Stimulated activated naive CD4-positive, alpha-beta T cell (primary cell): ENCODE data around the gene RNF114.
"Not testable (repeated sequence)": the region's sequence is repeated elsewhere in the genome, so short reads cannot be mapped to it uniquely, and the experiment has no call there.

Experiments used
- DNase-seq, 6 experiments: peaks; one replicate each; lab custom pipeline; 2025; lab: John Stamatoyannopoulos, UW

RNF114 gene, protein sequence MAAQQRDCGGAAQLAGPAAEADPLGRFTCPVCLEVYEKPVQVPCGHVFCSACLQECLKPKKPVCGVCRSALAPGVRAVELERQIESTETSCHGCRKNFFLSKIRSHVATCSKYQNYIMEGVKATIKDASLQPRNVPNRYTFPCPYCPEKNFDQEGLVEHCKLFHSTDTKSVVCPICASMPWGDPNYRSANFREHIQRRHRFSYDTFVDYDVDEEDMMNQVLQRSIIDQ

DNA sequence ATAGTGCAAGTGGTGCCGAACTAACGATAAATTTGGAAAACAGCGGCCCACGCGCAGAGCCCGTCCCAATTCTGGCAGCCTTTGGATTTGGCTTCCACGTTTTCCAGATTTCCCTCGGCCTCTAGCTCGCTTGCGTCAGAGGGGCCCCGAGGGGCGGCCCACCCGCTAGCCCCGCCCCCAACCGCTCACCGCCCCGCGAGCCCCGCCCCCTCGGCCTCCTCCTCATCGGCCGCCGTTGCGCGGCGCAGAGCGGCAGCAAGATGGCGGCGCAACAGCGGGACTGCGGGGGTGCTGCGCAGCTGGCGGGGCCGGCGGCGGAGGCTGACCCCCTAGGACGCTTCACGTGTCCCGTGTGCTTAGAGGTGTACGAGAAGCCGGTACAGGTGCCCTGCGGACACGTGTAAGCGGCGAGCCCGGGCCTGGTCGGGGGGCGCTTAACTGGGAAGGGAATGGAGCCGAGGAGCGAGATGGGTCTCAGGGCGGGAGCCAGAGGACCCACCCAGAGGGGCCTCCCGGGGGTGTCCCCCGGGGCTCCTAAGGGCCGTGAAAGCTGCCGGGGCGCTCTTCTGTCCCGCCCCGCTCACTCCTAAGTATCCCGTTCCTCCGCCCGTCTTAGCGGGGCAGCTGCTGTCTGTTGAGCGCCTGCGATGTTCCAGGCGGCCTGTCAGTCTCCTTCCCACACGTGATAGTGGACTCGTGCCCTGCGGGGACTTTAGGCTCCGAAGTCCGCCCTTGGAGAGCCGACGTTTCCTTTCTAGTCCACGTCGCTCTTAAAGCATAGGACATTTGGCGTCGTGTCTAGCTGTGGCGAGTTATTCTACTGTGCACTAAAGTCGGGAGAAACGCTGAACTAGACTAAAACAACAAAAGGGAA, at the start of gene RNF114:
Gene RNF114 (plus strand): TSS at position 245 of the 874 bp plus-strand sequence. CDS start 16 bp downstream, at position 261.
- peak; percentile 78 to 91 (median 90) for DNase-seq

DNA sequence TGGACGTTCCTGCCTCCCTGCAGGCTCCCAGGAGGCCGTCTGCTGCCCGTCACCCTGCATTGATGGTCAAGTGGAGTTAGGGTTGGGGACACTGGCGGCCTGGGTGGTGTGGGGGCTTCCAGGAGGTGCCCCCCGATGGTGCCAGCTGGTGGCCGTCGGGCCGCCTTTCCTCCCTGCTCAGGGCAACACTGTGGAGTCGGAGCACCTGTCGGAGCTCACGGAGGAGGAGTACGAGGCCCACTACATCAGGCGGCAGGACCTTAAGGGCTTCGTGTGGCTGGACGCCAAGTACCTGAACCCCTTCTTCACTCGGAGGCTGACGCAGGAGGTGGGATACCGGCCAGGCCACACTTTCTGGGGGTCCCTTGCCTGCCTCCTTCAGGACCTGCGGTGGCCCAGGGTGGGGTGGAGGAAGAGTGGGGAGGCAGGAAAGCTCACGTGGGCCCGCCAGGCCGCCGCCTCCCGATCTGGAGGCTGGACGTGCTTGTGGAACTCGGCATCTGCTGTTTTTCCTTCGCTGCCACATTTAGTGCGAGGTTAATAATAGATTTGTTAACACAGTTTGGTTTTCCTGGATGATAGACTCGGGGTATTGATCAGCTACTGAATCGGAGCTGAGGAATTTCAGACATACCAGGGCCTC, 49.5 kb upstream of the RNF114 start:
- DNase-seq: no peak

DNA sequence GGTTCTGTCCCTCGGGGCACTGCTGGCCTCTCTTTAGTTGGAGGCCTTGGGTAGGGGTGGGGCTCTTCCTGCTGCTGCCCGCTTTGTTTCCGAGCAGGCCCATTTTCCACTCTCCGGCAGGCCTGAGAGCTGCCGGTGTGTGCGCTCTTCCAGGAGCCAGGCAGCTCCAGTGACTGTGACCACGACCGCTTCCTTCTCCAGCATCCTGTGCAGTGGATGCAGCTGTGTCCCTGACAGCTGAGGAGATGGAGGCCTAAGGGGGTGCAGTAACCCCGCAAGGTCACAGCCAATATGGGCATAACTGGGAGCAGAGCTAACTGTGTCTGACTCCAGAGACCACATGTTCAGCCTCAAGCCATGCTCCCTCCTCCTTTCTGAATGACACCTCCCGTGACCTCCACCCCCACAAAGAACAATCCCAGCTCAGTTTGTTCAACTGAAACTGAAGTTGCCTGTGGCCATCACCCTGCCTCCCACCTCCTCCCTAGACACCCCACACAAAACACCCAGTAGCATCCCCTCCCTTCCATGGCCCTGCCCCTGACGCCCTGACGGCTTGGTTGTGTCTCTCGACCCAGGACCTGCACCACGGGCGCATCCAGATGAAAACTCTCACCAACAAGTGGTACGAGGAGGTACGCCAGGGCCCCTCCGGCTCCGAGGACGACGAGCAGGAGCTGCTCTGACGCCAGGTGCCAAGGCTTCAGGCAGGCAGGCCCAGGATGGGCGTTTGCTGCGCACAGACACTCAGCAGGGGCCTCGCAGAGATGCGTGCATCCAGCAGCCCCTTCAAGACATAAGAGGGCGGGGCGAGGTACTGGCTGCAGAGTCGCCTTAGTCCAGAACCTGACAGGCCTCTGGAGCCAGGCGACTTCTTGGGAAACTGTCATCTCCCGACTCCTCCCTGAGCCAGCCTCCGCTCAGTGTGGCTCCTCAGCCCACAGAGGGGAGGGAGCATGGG, 48.7 kb upstream of the RNF114 start:
- no peak for DNase-seq

DNA sequence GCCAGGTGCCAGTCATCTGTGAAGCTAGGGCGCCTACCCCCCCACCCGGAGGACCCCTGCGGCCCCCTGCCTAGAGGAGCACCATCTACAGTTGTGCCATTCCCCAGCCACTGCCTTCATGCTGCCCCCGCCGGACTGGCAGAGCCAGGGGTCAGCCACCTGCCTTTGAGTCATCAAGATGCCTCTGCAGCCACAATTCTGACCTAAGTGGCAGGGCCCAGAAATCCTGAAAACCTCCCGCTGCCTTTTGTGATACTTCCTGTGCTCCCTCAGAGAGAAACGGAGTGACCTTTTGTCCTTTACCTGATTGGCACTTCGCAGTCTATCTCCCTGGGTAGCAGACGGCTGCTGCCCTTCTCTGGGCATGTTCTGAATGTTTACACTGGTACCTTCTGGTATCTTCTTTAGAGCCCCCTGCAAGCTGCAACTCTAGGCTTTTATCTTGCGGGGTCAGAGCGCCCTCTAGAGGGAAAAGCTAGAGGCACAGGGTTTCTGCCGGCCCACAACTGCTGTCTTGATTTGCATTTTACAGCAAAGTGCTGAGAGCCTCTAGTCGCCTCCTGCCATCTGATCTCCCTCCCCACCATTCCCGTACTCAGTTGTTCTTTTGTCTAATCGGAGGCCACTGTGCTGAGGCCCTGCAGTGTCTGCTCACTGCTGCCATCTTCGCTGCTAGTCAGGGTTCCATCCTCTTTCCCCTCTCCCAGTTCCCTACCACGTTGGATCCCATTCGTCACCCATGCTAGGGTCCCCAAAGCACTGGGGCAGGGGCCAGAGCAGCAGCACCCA, 47.8 kb upstream of the RNF114 start:
- DNase-seq: peak in 5 of 6 experiments; percentile 12 to 45 (median 20)

DNA sequence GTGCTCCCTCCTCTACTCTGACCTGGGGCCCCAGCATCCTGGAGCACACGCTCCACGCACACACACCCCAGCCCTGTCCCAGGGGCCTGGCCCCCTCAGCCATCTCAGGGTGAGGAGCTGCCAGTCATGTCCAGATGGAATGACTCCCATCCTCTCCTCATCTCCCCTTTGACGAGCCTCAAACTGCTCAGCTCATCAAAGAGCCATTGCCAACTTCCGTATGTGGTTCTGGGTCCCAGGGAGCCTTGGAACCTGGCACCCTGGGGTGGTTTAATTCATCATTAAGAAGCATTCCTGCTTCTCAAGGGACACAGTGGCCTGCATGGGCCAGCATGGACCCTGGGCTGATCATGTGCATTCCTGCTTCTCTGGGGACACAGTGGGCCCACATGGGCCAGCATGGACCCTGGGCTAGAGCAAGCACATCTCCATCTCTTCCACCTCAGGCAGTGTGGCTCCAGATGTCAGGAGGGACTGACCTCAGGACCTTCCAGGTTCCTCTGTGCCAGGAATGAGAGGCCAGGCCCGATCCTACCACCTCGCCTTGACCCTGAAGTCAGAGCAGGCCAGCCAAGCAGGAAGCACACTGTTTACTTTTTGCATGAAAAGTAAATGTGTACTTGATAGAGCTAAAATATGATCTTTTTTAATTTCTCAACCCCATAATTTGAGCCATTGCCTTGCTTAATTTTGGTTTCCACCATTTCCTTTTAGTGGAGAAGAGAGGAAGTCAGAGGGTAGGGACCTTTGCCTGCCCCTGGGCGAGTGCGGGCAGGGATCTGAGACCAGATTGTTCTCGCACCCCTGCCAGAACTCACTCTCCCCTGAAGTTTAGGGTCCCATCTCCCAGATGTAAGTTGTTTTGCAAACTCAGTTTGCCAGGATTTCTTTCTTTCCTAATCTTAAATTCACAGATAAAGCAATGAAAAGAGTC, 46.9 kb upstream of the RNF114 start:
- DNase-seq: no peak

DNA sequence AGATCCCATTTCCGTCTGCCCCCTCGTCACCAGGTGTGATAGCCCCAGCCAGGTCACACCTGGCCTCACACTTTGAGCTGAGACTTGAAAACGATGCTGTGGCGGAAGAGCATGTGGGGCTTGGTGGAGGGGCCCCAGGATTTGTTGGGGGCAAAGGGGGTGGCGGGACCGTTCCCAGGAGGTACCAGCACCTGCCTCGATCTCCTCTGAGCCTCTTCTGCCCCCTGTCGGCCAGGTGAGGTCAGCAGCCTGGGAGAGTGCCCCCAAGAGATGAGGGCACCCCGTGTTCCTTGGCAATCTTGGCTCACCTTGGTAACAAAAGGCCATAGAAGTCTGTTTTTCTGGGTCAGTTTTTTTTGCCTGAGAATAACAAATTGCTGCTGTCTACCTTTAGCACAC, 46.3 kb upstream of the RNF114 start:
- no peak for DNase-seq

DNA sequence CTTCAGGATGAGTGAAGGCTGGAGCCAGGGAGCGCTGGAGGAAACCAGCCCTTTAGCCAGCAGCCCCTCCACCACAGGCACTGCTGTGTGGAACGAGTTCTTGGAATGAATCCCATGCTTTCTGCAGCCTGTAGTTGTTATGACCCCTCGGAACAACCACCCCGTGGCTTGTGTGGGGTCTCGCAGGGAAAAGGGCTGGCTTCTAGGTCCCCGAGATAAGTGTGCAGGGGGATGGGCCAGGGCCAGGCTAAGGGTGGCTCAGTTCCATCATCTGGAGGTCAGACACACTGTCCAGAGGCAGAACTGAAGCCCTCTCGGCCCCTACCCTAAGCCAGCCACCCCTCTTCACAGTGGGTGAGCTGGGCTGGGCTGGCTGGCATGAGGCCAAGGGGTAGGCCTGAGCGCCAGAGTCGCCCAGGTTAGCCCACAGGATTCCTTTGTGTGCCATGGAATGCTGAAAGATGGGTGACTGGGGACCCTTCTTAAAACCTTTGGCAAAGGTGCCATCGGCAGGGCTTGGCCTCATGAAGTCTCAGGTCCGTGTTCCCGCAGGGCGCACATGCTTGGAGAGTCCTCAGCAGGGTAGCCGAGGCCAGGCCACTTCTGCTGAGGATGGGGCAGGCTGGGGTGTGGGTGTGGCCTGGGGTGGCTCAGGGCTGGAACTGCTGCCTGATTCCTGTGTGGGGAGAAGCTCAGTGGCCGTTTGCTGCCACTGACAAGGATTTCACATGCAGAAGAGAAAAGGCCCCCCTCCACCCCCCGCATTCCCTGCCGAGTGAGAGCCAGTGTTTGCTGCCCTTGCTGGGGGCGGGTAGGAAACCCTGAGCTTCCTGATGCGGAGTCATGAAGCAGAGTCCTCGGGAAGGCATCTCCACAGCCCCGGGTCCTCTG, 45.5 kb upstream of the RNF114 start:
- no peak for DNase-seq

DNA sequence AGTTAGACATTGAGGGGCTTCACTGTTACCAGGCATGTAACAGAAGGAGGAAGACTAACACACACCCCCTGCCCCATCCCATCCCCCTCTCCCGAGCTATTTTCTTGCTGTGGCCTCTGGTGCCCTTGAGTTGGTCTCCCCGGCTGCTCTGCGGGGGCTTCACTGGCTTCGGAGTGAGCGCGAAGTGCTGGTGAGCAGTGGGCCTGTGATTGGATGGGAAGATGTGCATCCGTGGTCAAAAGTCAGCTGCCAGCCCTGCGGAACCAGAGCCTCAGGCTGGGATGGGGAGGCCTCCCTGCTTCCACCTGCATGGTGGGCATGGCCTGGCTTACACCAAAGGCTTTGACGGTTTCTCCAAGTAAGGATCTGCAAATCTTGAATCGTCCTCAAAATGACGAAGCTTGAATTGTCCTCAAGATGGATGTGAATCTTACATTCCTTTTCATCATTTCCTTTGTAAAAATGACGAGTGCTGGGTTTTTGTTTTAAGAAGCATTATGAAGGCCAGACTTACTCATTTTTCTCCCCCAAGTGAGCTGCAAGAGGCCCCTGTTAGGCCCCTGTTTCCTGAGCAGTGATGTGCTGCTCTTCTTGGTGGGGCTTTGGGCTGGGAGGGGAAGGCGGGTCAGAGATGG, 44.6 kb upstream of the RNF114 start:
- no peak for DNase-seq

DNA sequence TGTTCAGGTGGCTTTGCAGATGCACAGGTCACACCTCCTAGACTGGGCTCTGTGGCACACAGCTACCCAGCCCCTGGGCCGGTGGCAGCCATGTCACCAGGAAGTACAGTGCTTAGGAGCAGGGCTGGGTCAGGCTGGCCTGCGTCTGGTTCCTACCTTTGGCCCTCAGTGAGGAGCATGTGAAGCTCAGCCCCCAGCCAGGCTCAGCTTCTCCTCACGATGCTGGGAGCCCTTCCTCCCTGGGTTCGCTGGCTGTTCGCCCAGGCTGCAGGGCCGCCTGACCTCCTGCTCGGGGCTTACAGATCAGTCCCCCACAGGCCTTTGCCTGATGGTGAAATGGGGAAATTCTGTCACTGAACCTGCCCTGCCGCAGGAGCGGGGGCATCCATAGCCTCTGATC, 43.9 kb upstream of the RNF114 start:
- no peak for DNase-seq

DNA sequence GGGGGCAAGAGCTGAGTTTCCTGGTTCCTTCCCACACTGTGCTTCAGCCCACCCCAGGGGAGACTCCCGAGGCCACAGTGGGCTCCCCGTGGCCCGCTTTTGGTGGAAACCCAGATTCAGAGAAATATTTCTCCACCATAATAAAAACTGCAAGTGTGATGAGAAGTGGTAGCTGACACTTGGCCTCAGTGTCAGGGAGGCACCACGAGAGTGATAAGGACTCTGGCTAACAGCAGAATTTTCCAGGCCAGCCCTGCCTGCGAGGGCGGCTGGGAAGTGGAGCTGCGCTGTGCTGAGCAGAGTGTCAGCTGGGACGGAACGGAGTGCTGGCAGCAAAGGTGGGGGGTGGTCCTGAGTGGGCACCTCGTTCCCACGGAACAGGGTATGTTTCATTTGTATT, 43.4 kb upstream of the RNF114 start:
- DNase-seq: no peak

DNA sequence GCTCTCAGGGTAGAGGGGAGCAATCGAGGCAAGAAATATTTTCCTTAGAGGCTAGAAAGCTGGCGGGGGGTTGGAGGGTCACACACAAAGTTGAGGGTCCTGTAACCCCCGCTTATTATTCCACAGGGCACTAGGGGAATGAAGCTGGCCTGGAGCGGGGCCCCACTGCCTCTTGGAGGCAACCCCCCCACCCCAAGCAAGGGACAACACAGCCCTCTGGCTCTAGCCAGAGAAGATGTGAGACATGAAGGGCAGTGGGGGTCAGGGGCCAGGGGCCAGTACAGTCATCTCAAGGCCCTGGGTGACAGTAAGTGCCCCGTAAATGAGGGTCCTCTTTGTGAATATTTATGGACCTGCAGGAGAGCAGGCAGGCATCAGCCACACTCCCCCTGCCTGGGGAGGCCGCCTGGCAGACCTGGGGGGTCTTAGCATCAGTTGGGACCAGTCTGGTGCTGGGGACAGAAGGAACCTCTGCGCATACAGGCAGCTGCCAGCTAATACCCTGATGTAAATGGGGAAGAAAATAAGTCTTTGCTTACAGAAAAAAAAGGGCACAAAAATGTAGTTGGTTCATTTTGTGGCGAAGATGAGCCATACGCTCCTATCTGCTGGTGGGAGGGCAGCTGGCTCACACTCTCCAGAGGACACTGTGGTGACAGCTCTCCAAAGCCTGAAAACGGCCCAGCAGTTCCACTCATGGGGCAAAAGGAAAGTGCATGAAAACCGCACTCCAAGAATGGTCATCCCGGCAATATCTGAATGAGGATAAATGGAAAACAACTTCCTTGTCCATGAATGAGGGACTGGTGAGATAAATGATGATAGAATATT, 42.7 kb upstream of the RNF114 start:
- DNase-seq: no peak

DNA sequence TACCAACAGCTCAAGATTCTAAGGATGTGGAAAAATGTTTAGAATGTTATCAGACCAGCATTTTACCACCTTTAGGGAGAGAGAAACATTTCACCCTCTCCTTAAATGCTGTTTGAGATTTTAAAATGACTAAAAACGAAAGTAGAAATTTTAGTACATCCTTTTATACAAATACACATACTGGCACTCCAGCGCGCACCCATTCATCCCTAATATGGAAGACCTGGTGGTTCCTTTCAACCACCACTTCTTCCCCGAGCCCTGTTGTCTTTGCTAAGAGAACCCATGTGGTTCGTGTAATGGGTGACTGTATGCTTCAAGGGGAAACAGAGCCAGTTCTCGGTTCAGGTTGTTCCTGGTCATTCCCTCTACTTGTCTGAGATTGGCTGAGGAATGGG, 42.1 kb upstream of the RNF114 start:
- DNase-seq: no peak

DNA sequence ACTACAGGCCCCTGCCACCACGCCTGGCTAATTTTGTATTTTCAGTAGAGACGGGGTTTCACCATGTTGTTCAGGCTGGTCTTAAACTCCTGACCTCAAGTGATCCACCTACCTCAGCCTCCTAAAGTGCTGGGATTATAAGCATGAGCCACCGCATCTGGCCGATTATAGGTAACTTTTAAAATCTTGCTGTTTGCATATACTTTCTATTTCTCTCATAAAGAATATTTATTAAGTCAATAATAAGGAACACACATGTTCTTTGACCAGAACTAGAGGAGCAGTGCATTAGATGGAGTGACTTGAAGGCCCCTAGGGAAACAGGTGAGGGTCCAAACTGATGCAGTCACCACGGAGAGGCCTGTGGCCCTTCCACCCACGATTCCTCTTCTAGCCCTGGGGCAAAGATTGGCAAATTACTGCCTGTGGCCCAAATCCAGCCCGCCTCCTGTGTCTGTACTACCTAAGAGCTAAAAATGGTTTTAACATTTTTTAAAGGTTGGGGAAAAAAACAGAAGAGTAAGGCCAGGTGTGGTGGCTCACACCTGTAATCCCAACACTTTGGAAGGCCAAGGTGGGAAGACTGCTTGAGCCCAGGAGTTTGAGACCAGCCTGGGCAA, 40.6 kb upstream of the RNF114 start:
- not testable (repeated sequence) for DNase-seq

DNA sequence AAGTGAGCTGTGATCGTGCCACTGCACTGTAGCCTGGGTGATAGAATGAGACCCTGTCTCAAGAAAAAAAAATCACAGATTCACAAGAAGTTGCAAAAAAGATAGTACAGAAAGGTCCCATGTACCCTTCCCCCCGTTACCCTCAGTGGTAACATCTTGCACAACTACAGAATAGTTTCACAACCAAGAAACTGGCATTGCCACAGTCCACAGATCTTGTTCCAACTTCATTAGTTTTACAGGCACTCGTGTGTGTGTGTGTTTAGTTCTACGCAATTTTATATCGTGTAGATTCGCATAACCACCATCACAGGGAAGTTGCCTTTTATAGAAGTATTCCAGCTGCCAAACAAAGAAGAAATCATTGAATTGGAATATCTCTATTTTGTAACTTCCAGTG, 40.0 kb upstream of the RNF114 start:
- no peak for DNase-seq

DNA sequence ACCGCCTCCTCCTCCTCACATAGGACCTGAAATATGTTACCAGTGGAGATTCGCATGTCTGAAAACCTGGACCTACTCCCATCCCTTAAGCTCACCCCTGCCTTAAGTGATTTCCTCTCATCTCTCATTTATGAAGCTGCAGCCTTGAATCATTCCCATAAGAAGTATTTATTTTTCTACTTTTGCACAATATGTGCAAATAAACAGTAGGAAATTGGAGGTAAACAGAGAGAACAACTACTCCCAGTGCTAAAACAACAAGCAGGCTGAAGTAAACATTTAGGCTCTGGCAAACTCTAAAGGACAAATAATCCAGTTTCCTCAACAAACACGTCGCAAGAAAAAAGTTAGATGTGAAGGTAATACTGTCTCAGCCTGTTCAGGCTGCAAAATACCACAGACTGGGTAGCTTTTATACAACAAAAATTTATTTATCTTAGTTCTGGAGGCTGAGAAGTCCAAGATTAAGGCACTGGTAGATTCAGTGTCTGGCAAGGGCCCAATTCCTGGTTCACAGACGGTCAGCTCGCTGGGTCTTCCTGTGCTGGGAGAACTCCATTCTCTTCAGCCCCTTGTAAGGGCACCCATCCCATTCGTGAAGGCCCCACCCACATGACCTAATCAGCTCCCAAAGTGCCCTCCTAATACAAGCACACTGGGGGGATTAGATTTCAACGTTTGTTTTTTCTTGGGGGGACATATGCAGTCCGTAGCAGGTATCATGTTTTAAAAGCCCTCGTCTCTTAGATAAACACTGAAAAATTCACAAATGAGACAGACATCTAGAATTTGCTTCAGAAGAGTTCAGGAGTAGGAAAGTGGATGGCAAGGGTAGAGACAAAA, 36.4 kb upstream of the RNF114 start:
- no peak for DNase-seq

DNA sequence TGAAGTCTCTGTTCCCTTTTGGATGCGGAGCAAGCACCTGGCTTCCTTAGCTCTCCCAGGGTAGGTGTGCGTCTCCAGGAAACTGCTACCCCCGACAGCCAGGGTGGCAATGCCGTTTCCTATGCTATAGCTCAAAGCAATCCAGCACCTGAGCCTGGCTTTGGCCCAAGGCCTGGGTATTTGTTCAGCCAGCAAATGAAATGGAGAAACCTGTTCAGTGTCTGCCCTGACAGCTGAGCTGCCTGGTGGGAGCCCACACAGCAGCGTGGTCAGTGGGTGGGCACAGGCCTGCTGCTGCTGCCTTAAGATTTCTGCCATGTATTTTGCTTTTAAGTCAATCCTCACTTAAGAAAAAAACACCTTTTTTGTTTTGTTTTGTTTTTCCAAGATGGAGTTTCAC, 34.6 kb upstream of the RNF114 start:
- DNase-seq: no peak
